GM23338 (cell line): ENCODE results near the gene LATS2. TPM values are rescaled to one million over a fixed set of nuclear protein-coding genes. Genes with fewer than 3 reads are reported as not detected.
A peak's percentile ranks its signal among the peaks of the same experiment; 100 is the strongest.

Experiments used
- ATAC-seq: fragments of 200-7000 bp; cut with Tn5 transposase; 3 replicates; pipeline ENCODE4 v1.9.1; 2020
- DNase-seq: peaks from one replicate; pipeline ENCODE4 v3.0.0-alpha.2; 2015; ENCODE audit warnings: low spot score
- H2AFZ ChIP-seq: fragments of 200-600 bp; sonication (generic); 2 replicates; pipeline ENCODE4 v1.8.0; 2016; ENCODE audit warnings: antibody characterized with exemption, mild to moderate bottlenecking, moderate library complexity
- H3F3A ChIP-seq: fragments of 200-600 bp; sonication (generic); replicated peaks from 2 replicates; pipeline ENCODE4 v1.8.0; 2017; ENCODE audit warnings: antibody characterized with exemption, mixed run types, low read depth
- H3K27ac ChIP-seq: fragments of 200-600 bp; sonication (generic); 2 replicates; pipeline ENCODE4 v1.6.1; 2016; ENCODE audit warnings: low read depth
- H3K27me3 ChIP-seq: fragments of 200-600 bp; sonication (generic); 2 replicates; pipeline ENCODE4 v1.8.0; 2016; ENCODE audit warnings: mild to moderate bottlenecking, mixed run types, moderate library complexity; ENCODE audit not compliant: insufficient read depth
- H3K36me3 ChIP-seq: fragments of 200-600 bp; sonication (generic); 2 replicates; pipeline ENCODE4 v1.8.0; 2016; ENCODE audit warnings: mild to moderate bottlenecking; ENCODE audit not compliant: insufficient read depth
- H3K4me1 ChIP-seq: fragments of 200-600 bp; sonication (generic); 2 replicates; pipeline ENCODE4 v1.8.0; 2016; ENCODE audit warnings: mild to moderate bottlenecking, moderate library complexity; ENCODE audit not compliant: insufficient read depth
- H3K4me2 ChIP-seq: fragments of 200-600 bp; sonication (generic); 2 replicates; pipeline ENCODE4 v1.7.1; 2017; ENCODE audit warnings: mixed run types
- H3K4me3 ChIP-seq: fragments of 200-600 bp; sonication (generic); 2 replicates; pipeline ENCODE4 v1.6.1; 2016; ENCODE audit warnings: mixed run types
- H3K79me2 ChIP-seq: fragments of 200-600 bp; sonication (generic); replicated peaks from 2 replicates; pipeline ENCODE4 v1.8.0; 2017; ENCODE audit warnings: mild to moderate bottlenecking; ENCODE audit not compliant: insufficient read depth
- H3K9me2 ChIP-seq: fragments of 200-600 bp; sonication (generic); 2 replicates; pipeline ENCODE4 v1.8.0; 2017; ENCODE audit not compliant: insufficient read depth
- H4K20me1 ChIP-seq: fragments of 200-600 bp; sonication (generic); replicated peaks from 2 replicates; pipeline ENCODE4 v1.8.0; 2017; ENCODE audit warnings: mild to moderate bottlenecking; ENCODE audit not compliant: insufficient read depth
- H3K27ac Mint-ChIP-seq: 2 replicates; pipeline ENCODE4 v1.8.0; 2020; ENCODE audit warnings: inconsistent platforms, mild to moderate bottlenecking, moderate library complexity, mixed read lengths
- H3K27me3 Mint-ChIP-seq: 3 replicates; pipeline ENCODE4 v1.8.0; 2022; ENCODE audit warnings: low read depth, mild to moderate bottlenecking, moderate library complexity, mixed read lengths, inconsistent platforms; ENCODE audit not compliant: insufficient read depth, poor library complexity
- H3K36me3 Mint-ChIP-seq: 3 replicates; pipeline ENCODE4 v1.8.0; 2021; ENCODE audit warnings: low read depth, mild to moderate bottlenecking, inconsistent platforms, moderate library complexity, mixed read lengths
- H3K4me1 Mint-ChIP-seq: 3 replicates; pipeline ENCODE4 v1.8.0; 2020; ENCODE audit warnings: mild to moderate bottlenecking, inconsistent platforms, mixed read lengths
- H3K4me3 Mint-ChIP-seq: 3 replicates; pipeline ENCODE4 v1.8.0; 2021; ENCODE audit warnings: moderate library complexity, mild to moderate bottlenecking, inconsistent platforms, mixed read lengths
- H3K9me3 Mint-ChIP-seq: 3 replicates; pipeline ENCODE4 v1.8.0; 2020; ENCODE audit warnings: moderate library complexity, mild to moderate bottlenecking, inconsistent platforms, mixed read lengths
- CREB1 ChIP-seq: fragments of 250-450 bp; sonication (Bioruptor Pico); IDR thresholded peaks from 2 replicates; pipeline ENCODE4 v1.5.0; 2020; ENCODE audit warnings: low read depth, mild to moderate bottlenecking, moderate library complexity
- CTCF ChIP-seq, 2 experiments: fragments of 200-600 bp in 1 of 2; sonication (generic) in 1 of 2; conservative IDR thresholded peaks; 2 replicates each; pipeline versions ENCODE4 v1.5.1 to v1.6.1; 2016 to 2017; ENCODE audit warnings: antibody characterized with exemption in 2 of 2, low read depth in 2 of 2, mild to moderate bottlenecking in 2 of 2, moderate library complexity in 1 of 2
- ETS1 ChIP-seq: IDR thresholded peaks from 2 replicates; pipeline ENCODE4 v1.6.1; 2016; ENCODE audit warnings: antibody characterized with exemption
- EZH2 ChIP-seq: fragments of 200-600 bp; sonication (generic); IDR thresholded peaks from one replicate; pipeline ENCODE4 v1.8.0; 2017; ENCODE audit warnings: antibody characterized with exemption, mild to moderate bottlenecking, low read depth; ENCODE audit not compliant: unreplicated experiment
- EZH2phosphoT487 ChIP-seq: fragments of 200-600 bp; sonication (generic); IDR thresholded peaks from one replicate; pipeline ENCODE4 v1.8.1; 2018; ENCODE audit warnings: antibody characterized with exemption; ENCODE audit not compliant: unreplicated experiment
- JUNB ChIP-seq: IDR thresholded peaks from one replicate; pipeline ENCODE4 v1.6.1; 2016; ENCODE audit warnings: antibody characterized with exemption; ENCODE audit not compliant: unreplicated experiment
- NANOG ChIP-seq: IDR thresholded peaks from 2 replicates; pipeline ENCODE4 v1.6.1; 2016; ENCODE audit warnings: antibody characterized with exemption, borderline replicate concordance
- POLR2AphosphoS5 ChIP-seq: IDR thresholded peaks from 2 replicates; pipeline ENCODE4 v1.6.1; 2016; ENCODE audit warnings: antibody characterized with exemption, low read depth
- REST ChIP-seq: IDR thresholded peaks from one replicate; pipeline ENCODE4 v1.6.1; 2018; ENCODE audit warnings: antibody characterized with exemption; ENCODE audit not compliant: unreplicated experiment
- STAT1 ChIP-seq: IDR thresholded peaks from one replicate; pipeline ENCODE4 v1.6.1; 2016; ENCODE audit warnings: antibody characterized with exemption; ENCODE audit not compliant: unreplicated experiment
- ZNF114 ChIP-seq: fragments of 250-450 bp; sonication (Bioruptor Pico); IDR thresholded peaks from 2 replicates; pipeline ENCODE4 v1.5.0; 2020; ENCODE audit warnings: mild to moderate bottlenecking, moderate library complexity
- ZNF331 ChIP-seq: fragments of 250-450 bp; sonication (Bioruptor Pico); IDR thresholded peaks from 2 replicates; pipeline ENCODE4 v1.5.0; 2020; ENCODE audit warnings: low read depth, mild to moderate bottlenecking, moderate library complexity
- ZNF462 ChIP-seq: fragments of 250-450 bp; sonication (Bioruptor Pico); IDR thresholded peaks from 2 replicates; pipeline ENCODE4 v1.5.0; 2020; ENCODE audit warnings: mild to moderate bottlenecking, moderate library complexity
- polyA plus RNA-seq: library from polyadenylated mRNA; unstranded; fragments of >200 nt; fragmentation: Nextera tagmentation; extraction: Ambion mirVana; gene quantifications from 2 replicates; pipeline ENCODE4 v1.2.1, GENCODE V29; 2016
- total RNA-seq: library from RNA; depleted of rRNA; stranded (reverse); fragments of >200 nt; shearing (Covaris generic); gene quantifications from 2 replicates; pipeline ENCODE4 v1.2.3, GENCODE V29; 2014

Gene LATS2
- total and polyA plus RNA-seq, 2 experiments from 2014 or later = 10.5 to 25.4 TPM

GRCh38 chr13:21045100-21045499 lies 16.3 kb downstream of the LATS2 start:
- H3K9me2 ChIP-seq = no peaks in the 10 kb centered on the region
- peaks cover 43% of the 10 kb centered on the region for H3K4me1 ChIP-seq
- H3K27ac ChIP-seq = 0 out of 2 replicates have a peak overlapping the region, but pooled peaks have one; percentile 35
- no peak for TF ChIP-seq EZH2
- no peak for TF ChIP-seq ZNF462 (CRISPR knock-in tag)
- TF ChIP-seq JUNB = no peak
- TF ChIP-seq STAT1 = no peak
- no peak for TF ChIP-seq ETS1
- TF ChIP-seq CTCF (conservative IDR thresholded peaks at IDR 0.05; ENCODE audit: low read depth in 2 of 2) = no peak
- TF ChIP-seq POLR2AphosphoS5 = no peak
- TF ChIP-seq EZH2phosphoT487 = no peak
- no peak for TF ChIP-seq CREB1 (CRISPR knock-in tag)
- no peak for TF ChIP-seq REST
- no peak for TF ChIP-seq NANOG
- TF ChIP-seq ZNF114 (CRISPR knock-in tag) = no peak
- TF ChIP-seq ZNF331 (CRISPR knock-in tag) = no peak
- DNase-seq = no peak
- no peak for ATAC-seq
- H3K27me3 ChIP-seq = no peaks in the 10 kb centered on the region
- no peak overlapping the region for H3K4me2 ChIP-seq
- no peak overlapping the region for H2AFZ ChIP-seq
- Mint-ChIP-seq H3K27me3 (peaks cover 5% of the 10 kb centered on the region), H3K9me3 (no peaks in the 10 kb centered on the region), H3K4me1 (peaks cover 34% of the 10 kb centered on the region), H3K4me3 (no peak overlapping the region), H3K36me3 (peaks cover 49% of the 10 kb centered on the region), H3K27ac (peak overlapping the region; percentile 31; the same call in 1 of the 2 replicates)
- no peak overlapping the region for H3K4me3 ChIP-seq
- peaks cover 66% of the 10 kb centered on the region for H4K20me1 ChIP-seq
- H3F3A ChIP-seq = peaks cover 11% of the 10 kb centered on the region; the same call in 1 of the 2 replicates
- peaks cover 100% of the 10 kb centered on the region for H3K79me2 ChIP-seq
- peaks cover 16% of the 10 kb centered on the region for H3K36me3 ChIP-seq
